GM19035 (cell line): ENCODE results near the gene CAMKK1.

Experiments
- ATAC-seq: cut with Tn5 transposase; IDR thresholded peaks from one replicate; pipeline ENCODE4 v1.9.1; 2021; ENCODE audit not compliant: unreplicated experiment

The CAMKK1 gene

GRCh38 chr17:3815122-3815521 lies 77.7 kb downstream of the CAMKK1 start:
- no peak for ATAC-seq

DNA sequence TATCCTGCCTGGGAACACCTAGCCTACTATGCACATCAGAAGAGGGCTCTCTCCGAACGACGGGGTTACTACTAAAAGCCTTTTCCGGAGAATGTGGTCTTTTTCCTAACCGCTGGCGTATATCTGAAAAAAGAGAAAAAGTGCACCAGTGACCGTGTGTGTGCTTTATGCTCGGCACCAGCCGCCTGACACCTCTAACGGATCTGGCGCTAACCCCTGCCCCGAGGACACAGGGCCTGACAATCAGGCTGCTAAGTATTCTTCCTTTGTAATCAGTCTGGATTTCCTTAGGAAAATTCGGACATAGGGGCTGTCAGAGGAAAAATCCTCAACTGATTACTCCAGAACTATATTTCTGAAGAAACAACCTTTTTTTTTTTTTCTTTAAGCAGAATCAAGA lies 78.5 kb downstream of the CAMKK1 start:
- no peak for ATAC-seq

DNA sequence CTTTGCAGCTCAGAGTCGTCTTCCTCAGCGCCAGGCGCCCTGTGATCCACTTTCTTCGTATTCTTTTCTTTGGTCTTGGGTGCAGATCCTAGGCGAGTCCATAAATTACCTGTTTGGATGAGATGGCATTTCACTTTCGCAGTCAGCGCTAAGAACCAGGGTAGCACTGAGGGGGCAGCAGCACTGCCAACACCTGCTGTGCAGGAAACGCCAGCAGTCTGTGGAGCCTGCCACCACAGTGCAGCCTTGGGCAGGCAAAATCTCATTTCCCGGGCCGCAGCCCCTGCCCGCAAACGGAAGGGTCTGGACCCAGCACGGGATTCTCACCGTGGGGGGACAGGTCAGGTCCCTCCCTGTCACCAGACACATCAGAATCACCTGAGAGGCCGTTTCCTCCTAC lies 79.7 kb downstream of the CAMKK1 start:
- no peak for ATAC-seq

- no peak for ATAC-seq
These were observed 80.1 kb downstream of the CAMKK1 start for GRCh38 chr17:3812771-3813170.

DNA sequence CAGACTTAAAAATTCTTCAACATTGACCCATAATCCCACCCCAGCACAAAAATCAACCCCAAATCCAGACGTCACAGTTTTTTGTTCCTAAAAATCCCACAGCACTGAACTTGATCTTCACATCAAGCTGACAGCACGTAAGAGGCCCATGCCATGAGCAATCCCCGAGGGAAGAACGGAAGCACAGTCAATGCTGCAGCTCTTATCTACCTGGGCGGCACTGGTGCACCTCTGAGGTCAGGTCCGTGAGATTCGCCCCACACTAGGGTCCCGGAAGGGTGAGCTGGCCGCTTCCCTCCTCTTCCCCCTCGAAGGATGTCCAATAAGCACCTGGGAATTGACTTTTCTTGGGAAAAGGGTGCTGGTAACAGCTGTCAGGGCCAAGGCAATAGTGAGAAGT lies 80.6 kb downstream of the CAMKK1 start:
- no peak for ATAC-seq
